GM19324 (cell line): Measurements from ENCODE around the gene RASGRF1.

ENCODE experiments used
- ATAC-seq: cut with Tn5 transposase; IDR thresholded peaks from one replicate; pipeline ENCODE4 v1.9.1; 2021; ENCODE audit warnings: mild to moderate bottlenecking, moderate library complexity; ENCODE audit not compliant: unreplicated experiment, low FRiP score

Gene RASGRF1

GRCh38 chr15:78991879-78992278 is 98.7 kb downstream of the RASGRF1 start:
- ATAC-seq, result no peak

DNA sequence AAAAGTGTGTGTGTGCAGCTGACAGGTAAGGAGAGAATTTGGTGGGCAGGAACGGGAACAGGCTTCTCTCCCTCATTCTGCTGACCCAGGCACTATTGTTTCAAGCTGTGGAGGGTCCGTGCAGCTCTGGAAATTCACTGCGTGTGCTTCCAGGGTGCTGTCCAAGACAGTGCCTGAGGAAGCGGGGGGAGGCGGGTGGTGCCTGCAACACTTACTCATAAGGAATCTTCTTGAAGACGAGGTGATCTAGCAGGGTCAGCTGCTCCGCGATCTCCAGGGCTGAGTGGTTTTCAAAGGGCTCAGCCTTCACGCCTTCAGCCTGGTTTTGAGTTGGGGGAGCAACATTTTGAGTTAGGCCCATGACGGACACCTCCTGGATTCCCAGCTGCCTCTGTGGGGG is 99.1 kb downstream of the RASGRF1 start:
- no peak for ATAC-seq

- no peak for ATAC-seq
These were observed 100.3 kb downstream of the RASGRF1 start for GRCh38 chr15:78990278-78990677.

DNA sequence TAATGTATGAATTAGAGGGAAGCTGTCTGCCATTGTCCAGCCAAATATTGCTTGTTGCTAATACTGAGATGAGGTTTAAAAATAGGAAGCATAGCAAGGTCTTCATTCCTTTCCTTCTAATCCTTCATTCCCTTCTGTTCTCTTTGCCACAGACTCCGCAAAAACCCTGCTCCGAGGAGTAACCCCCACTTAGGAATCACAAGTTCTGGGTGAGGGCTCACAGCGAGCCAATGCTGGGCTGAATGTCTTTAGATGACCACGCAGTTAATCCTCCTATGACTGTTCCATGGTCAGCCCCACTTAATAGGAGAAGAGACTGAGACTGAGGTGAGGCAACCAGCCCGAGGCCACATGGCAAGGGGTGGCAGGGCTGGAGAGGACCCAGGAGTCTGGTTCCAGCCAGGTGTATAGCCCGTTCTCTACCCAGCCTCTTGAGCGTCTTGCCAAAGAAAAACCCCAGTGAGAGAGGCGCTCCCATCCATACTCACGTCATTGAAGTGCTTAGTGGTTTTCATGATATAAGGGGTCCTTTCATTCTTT is 100.8 kb downstream of the RASGRF1 start:
- ATAC-seq, result no peak

GRCh38 chr15:78988361-78988911 is 102.1 kb downstream of the RASGRF1 start:
- peak; percentile 48 for ATAC-seq

- ATAC-seq, result no peak
These were observed 102.8 kb downstream of the RASGRF1 start for GRCh38 chr15:78987556-78988360.

GRCh38 chr15:78985859-78986475 is 104.6 kb downstream of the RASGRF1 start:
- ATAC-seq, result no peak

GRCh38 chr15:78984041-78984440 is 106.5 kb downstream of the RASGRF1 start:
- ATAC-seq, result no peak

DNA sequence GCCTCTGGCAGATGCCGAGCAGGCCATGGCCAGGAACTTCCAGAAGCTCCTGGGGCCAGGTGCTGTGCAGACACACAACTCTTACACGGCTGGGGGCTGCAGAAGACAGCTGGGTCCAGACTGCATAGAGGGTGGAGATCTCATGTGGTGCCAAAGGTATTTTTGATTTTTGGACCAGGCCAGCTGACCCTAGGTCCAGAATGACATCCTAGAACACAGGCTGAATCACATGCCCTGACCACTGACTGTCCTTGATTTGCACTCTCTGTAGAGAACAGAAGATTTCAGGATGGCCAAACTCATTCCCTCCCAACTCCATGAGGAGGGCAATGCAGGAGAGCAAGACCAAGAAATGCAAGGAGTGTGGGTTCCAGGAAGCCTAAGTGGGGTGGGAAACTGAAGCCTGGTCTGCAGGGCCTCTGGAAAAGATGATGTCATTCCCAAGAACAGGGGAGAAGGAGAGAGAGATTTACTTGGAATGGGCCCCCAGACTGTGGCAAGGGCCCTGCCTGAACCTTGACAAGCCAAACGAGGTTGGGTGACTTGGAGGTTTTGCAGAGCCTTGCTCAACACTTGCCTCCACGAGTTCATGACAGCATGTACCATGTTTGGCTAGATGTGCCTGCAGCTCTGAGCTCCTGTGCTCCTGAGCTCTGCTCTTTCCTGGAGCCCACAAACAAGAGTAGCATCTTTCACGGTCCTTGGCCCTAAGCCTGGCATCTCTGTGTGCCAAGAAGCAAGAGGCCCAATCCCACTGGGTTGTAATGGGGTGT is 107.2 kb downstream of the RASGRF1 start:
- ATAC-seq, result no peak

- no peak for ATAC-seq
These were observed 107.8 kb downstream of the RASGRF1 start for GRCh38 chr15:78982736-78983135.

DNA sequence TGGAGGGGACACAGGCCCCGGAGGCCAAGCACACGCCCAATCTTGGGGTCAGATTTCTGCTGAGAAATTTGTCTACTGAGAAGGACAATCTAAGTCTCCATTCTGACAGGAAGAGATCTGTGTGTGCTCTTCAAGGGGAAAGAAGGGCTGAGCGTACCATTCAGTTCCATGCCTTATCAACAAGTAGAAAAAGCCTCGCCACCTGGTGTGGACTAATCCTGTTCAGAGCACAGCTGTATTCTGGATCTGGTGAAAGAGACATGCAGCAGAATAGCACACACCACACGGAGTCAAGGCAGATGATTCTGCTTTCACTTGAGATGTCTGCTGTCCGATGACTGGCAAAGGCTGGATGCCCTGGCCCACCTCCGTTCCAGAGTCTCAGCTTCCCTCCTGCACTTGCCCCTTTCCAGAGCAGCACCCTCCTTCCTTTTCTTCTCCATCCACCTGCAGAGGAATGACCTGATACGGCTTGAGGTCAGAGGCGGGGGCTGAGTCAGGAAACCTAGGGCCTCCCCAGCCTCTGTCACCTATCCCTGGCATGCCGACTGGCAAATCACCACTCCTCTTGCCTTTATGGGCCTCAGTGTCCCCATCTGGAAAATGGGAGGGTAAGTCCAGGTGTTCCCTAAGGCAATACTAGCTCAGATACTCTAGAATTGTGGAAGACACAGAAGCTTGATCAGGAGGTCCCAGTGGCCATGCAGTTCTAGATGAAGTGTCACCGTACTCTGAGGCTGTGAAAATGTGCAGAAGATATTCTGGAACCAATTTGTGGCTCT is 108.9 kb downstream of the RASGRF1 start:
- no peak for ATAC-seq

DNA sequence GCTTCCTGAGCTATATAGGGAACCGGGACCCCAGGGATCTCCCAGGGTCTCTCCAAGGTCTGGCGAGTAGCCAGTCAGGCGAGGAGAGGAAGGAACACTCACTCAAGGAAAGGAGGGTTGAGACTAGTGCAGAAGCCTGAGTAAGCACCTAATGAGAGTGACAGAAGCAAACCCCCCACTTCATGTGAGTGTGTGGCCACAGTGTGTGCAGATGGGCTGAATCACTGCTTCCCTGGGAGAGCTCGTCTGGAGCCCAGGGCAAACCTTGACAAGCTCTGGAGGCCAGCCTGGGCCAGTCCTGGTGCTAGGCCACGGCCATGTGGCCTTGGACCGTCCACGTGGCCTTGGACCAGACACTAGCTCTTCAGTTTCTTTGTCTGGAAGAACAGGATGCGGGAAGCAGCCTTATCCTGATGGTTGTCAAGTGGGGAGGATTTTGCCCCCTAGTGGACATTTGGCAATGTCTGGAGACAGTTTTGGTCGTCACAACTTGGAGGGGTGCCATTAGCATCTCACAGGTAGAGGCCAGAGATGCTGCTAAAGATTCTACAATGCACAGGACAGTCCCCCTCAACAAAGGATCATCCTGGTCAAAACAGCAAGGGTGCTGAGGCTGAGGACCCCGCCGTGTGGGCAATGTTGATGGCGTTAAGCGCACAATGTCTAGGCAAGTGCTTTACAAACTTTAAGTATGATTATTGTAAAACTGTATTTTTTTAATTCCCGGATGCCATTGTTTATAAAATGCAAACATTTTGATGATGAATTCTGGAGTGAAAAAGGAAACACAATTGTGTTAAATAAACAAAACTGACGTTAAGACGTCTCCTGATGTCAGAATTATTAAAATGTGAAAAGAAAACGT is 110.9 kb downstream of the RASGRF1 start:
- ATAC-seq, result no peak

- no peak for ATAC-seq
These were observed 111.9 kb downstream of the RASGRF1 start for GRCh38 chr15:78978601-78979179.

GRCh38 chr15:78977591-78978347 is 112.8 kb downstream of the RASGRF1 start:
- peak; percentile 29 for ATAC-seq

DNA sequence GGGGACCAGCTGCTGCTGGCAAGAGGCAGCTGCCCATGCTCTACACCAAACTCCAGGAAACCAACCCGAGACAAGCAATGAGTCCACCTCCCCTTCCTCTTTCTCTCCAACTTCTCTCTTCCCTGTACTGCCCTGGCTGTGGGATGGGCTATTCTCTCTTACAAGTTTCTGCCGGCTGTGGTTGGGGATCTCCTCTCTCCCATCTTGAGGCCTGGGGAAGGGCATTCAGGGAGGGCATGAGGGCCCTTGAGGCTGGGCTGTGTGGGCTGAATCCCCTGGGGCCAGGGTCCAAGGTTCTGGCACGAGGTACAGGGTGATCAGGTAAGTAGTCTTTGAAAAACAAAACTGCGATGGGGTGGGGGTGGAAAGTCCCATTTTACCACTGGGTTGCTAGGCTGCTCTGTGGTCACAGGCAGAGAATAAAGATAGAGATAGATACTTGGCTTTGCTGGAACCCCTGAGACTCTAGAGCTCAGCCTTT is 113.4 kb downstream of the RASGRF1 start:
- peak; percentile 51 for ATAC-seq

GRCh38 chr15:78976691-78977090 is 113.9 kb downstream of the RASGRF1 start:
- no peak for ATAC-seq

DNA sequence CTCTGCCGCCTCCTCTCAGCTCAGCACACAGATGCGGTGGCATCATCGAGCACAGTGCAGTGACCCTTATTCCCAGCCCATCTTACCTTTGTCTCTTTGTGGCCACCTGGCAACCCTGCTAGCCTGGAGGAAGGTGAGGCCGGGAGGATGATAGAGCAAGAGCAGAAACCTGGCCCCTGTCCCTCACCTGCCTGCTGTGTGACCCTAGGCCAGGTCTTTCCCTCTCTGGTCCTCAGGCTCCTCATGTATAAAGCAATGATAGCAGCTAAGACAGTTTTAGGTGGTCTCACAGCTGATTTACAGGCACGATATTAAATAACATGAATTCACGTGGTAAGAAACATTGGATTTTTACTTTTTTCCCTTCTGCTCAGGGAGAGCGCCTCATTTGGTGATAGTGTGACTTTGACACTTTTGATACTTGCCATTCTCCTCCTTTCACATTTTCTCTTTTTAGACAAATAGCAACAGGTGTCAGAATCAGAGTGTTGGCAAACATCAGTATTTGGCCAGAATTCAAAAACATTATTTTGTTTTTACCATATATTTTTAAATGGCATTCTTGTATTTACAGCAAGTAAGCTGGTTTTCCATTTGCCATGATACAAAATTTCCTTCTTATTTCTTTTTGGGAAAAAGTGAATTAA is 116.2 kb downstream of the RASGRF1 start:
- ATAC-seq, result no peak
